ENCODE results near the gene C5orf58. TPM values are rescaled to one million over a fixed set of nuclear protein-coding genes. Genes with fewer than 3 reads are reported as not detected.

C5orf58 gene
- total and polyA plus RNA-seq, 2 donors (not counting 1 experiment from before 2014, with no cell fraction given): not detected

DNA sequence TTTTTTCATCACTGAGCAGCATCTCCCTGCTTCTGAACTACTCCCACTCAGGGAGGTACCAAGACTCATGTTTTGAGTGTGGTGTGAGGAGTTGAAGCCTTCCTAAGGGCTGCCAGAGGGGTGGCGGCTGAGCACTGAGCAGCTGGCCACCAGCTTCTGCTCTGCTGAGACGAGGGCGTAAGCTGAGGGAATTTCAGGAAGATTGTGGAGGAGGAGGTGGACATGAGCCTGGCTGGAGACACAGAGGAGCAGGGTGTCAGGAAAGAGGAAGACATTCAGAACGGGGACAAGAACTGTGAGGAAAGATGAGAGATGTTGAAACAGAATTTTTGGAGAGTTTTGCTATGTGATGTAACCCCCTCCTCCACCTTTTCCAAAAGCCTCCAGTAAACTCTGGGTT, 57.0 kb downstream of the C5orf58 start:
- no peak overlapping the region for H2AFZ ChIP-seq (ENCODE audit: insufficient read depth, low read depth, low read length, poor library complexity, severe bottlenecking)
- Mint-ChIP-seq H3K4me3 (no peak overlapping the region), H3K4me1 (peaks cover 36% of the 10 kb centered on the region), H3K27ac (no peak overlapping the region), H3K27me3 (peaks cover 22% of the 10 kb centered on the region), H3K9me3 (ENCODE audit: insufficient read depth) (peaks cover 3% of the 10 kb centered on the region)
- CTCF ChIA-PET: interaction anchor here (0.9 kb wide), 1 partner anchor 49 kb away, joined by 4 read pairs; no protein-coding TSS in a partner anchor
- H3K36me3 ChIP-seq (replicated peaks in 1 of 2; ENCODE audit: control extremely low read depth in 1 of 2, control insufficient read depth in 1 of 2, extremely low read depth in 1 of 2, insufficient read depth in 2 of 2, low read length in 1 of 2): peaks cover 0 to 4% of the 10 kb centered on the region in 2 experiments
- H3K4me2 ChIP-seq (replicated peaks; ENCODE audit: low read depth, low read length, poor library complexity, severe bottlenecking): no peak overlapping the region
- peaks cover 24 to 35% of the 10 kb centered on the region in 2 donors for H3K4me1 ChIP-seq (ENCODE audit: control insufficient read depth in 2 of 2, insufficient read depth in 2 of 2, low read length in 2 of 2)
- peaks cover 0 to 2% (median 2%) of the 10 kb centered on the region in 3 donors for H3K9me3 ChIP-seq (ENCODE audit: control extremely low read depth in 1 of 3, control insufficient read depth in 2 of 3, insufficient read depth in 1 of 3, low read length in 2 of 3)
- no peaks in the 10 kb centered on the region for H4K20me1 ChIP-seq (ENCODE audit: control insufficient read depth, insufficient read depth, low read length, poor library complexity, severe bottlenecking)
- no peak overlapping the region for H3K27ac ChIP-seq (ENCODE audit: low read length in 2 of 2)
- H3K9ac ChIP-seq (ENCODE audit: low read length): no peak overlapping the region
- TF ChIP-seq, protein P1, sequence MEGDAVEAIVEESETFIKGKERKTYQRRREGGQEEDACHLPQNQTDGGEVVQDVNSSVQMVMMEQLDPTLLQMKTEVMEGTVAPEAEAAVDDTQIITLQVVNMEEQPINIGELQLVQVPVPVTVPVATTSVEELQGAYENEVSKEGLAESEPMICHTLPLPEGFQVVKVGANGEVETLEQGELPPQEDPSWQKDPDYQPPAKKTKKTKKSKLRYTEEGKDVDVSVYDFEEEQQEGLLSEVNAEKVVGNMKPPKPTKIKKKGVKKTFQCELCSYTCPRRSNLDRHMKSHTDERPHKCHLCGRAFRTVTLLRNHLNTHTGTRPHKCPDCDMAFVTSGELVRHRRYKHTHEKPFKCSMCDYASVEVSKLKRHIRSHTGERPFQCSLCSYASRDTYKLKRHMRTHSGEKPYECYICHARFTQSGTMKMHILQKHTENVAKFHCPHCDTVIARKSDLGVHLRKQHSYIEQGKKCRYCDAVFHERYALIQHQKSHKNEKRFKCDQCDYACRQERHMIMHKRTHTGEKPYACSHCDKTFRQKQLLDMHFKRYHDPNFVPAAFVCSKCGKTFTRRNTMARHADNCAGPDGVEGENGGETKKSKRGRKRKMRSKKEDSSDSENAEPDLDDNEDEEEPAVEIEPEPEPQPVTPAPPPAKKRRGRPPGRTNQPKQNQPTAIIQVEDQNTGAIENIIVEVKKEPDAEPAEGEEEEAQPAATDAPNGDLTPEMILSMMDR (IDR thresholded peaks at IDR 0.05): no peak
- TF ChIP-seq EZH2 (IDR thresholded peaks at IDR 0.05; ENCODE audit: borderline replicate concordance, insufficient read depth, low read depth, low read length, poor library complexity, severe bottlenecking): no peak
- peaks cover 0 to 17% (median 6%) of the 10 kb centered on the region in 4 experiments for H3K27me3 ChIP-seq (replicated peaks in 1 of 4; ENCODE audit: control extremely low read depth in 1 of 4, control insufficient read depth in 3 of 4, insufficient read depth in 4 of 4, low read length in 3 of 4)
- POLR2A ChIA-PET: interaction anchor here (0.9 kb wide), 1 partner anchor 11 kb away, joined by 3 read pairs; no protein-coding TSS in a partner anchor
- ATAC-seq (ENCODE audit: low read depth) (no peak), DNase-seq (no peak)
- H3K79me2 ChIP-seq (ENCODE audit: control insufficient read depth, insufficient read depth, low read length): no peaks in the 10 kb centered on the region
- WGBS (ENCODE audit: insufficient coverage): 100% methylated on average over 3 of the region's 4 CpGs
- no peak overlapping the region for H3K4me3 ChIP-seq (ENCODE audit: control extremely low read depth in 1 of 5, extremely low read depth in 1 of 5, insufficient read depth in 1 of 5, low read depth in 2 of 5, low read length in 4 of 5)
- intact Hi-C loops (cut with micrococcal nuclease): no loop called here

DNA sequence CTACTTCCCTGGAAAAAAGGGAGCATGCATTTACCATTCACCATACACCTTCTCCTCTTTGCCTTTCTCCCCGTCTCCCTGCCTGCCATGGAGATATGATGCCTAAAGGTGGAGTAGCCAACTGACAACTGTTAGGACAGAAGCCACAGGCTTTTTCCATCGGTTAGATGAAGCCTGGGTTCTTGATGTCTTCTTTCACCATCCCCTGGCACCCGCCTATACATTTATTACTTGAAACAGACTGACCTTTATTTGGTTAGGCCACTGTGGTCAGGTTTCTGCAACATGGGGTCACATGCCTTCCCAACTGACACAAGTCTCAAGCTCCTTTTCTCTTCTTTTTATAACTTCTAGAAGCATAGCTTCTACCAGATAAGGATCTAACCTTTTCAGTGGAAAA, 57.7 kb downstream of the C5orf58 start:
- H3K4me3 ChIP-seq (ENCODE audit: control extremely low read depth in 1 of 5, extremely low read depth in 1 of 5, insufficient read depth in 1 of 5, low read depth in 2 of 5, low read length in 4 of 5): no peak overlapping the region
- peaks cover 32 to 42% of the 10 kb centered on the region in 2 donors for H3K4me1 ChIP-seq (ENCODE audit: control insufficient read depth in 2 of 2, insufficient read depth in 2 of 2, low read length in 2 of 2)
- H3K4me2 ChIP-seq (replicated peaks; ENCODE audit: low read depth, low read length, poor library complexity, severe bottlenecking): no peak overlapping the region
- H3K36me3 ChIP-seq (replicated peaks in 1 of 2; ENCODE audit: control extremely low read depth in 1 of 2, control insufficient read depth in 1 of 2, extremely low read depth in 1 of 2, insufficient read depth in 2 of 2, low read length in 1 of 2): peaks cover 0 to 4% of the 10 kb centered on the region in 2 experiments
- Mint-ChIP-seq H3K27me3 (peaks cover 22% of the 10 kb centered on the region), H3K4me1 (peaks cover 41% of the 10 kb centered on the region), H3K9me3 (ENCODE audit: insufficient read depth) (no peaks in the 10 kb centered on the region), H3K27ac (no peak overlapping the region), H3K4me3 (no peak overlapping the region)
- ATAC-seq (ENCODE audit: low read depth) (no peak), DNase-seq (no peak)
- H3K27ac ChIP-seq (ENCODE audit: low read length in 2 of 2): no peak overlapping the region
- intact Hi-C loops (cut with micrococcal nuclease): no loop called here
- no peak for TF ChIP-seq EZH2 (IDR thresholded peaks at IDR 0.05; ENCODE audit: borderline replicate concordance, insufficient read depth, low read depth, low read length, poor library complexity, severe bottlenecking)
- TF ChIP-seq, protein P1 (IDR thresholded peaks at IDR 0.05): no peak
- H3K27me3 ChIP-seq (replicated peaks in 1 of 4; ENCODE audit: control extremely low read depth in 1 of 4, control insufficient read depth in 3 of 4, insufficient read depth in 4 of 4, low read length in 3 of 4): peaks cover 0 to 23% (median 9%) of the 10 kb centered on the region in 4 experiments
- no CpG with 5 or more reads among the region's 3 CpGs for WGBS (ENCODE audit: insufficient coverage)
- no peak overlapping the region for H2AFZ ChIP-seq (ENCODE audit: insufficient read depth, low read depth, low read length, poor library complexity, severe bottlenecking)
- CTCF ChIA-PET: interaction anchor here (0.7 to 8.9 kb wide), 3 partner anchors 15 to 49 kb away, joined by 3 to 99 read pairs (median 67); no protein-coding TSS in a partner anchor
- H4K20me1 ChIP-seq (ENCODE audit: control insufficient read depth, insufficient read depth, low read length, poor library complexity, severe bottlenecking): no peaks in the 10 kb centered on the region
- no peak overlapping the region for H3K9ac ChIP-seq (ENCODE audit: low read length)
- POLR2A ChIA-PET: no interaction called here
- H3K79me2 ChIP-seq (ENCODE audit: control insufficient read depth, insufficient read depth, low read length): no peaks in the 10 kb centered on the region
- H3K9me3 ChIP-seq (ENCODE audit: control extremely low read depth in 1 of 3, control insufficient read depth in 2 of 3, insufficient read depth in 1 of 3, low read length in 2 of 3): peaks cover 0 to under 1% (median 0%) of the 10 kb centered on the region in 3 donors

Data from B cell (primary cell).